MM.1S (cell line): ENCODE results near the gene FAM53A.

ENCODE experiments used
- DNase-seq: peaks from one replicate; pipeline ENCODE4 v3.0.0-alpha.2; 2015
- H2AFZ ChIP-seq: fragments of 300-600 bp; sonication (generic); 2 replicates; pipeline ENCODE4 v1.6.0; 2016; ENCODE audit warnings: antibody characterized with exemption, low read length
- H3F3A ChIP-seq: fragments of 300-600 bp; sonication (generic); 2 replicates; pipeline ENCODE4 v1.6.1; 2016; ENCODE audit warnings: mild to moderate bottlenecking, antibody characterized with exemption, low read length, moderate library complexity, mixed read lengths; ENCODE audit not compliant: insufficient read depth
- H3K27ac ChIP-seq: fragments of 300-600 bp; sonication (generic); 2 replicates; pipeline ENCODE4 v1.5.1; 2016; ENCODE audit warnings: mild to moderate bottlenecking, low read length
- H3K27me3 ChIP-seq: fragments of 300-600 bp; sonication (generic); replicated peaks from 2 replicates; pipeline ENCODE4 v1.6.0; 2016; ENCODE audit warnings: low read length; ENCODE audit not compliant: insufficient read depth
- H3K36me3 ChIP-seq: fragments of 300-600 bp; sonication (generic); replicated peaks from 2 replicates; pipeline ENCODE4 v1.6.1; 2016; ENCODE audit warnings: mild to moderate bottlenecking, low read length, mixed read lengths; ENCODE audit not compliant: insufficient read depth
- H3K4me1 ChIP-seq: fragments of 300-600 bp; sonication (generic); 2 replicates; pipeline ENCODE4 v1.6.1; 2016; ENCODE audit warnings: low read length, mixed read lengths
- H3K4me2 ChIP-seq: fragments of 300-600 bp; sonication (generic); 2 replicates; pipeline ENCODE4 v1.6.0; 2016; ENCODE audit warnings: low read depth, low read length
- H3K4me3 ChIP-seq: fragments of 300-600 bp; sonication (generic); 2 replicates; pipeline ENCODE4 v1.5.1; 2016; ENCODE audit warnings: low read length, mixed read lengths
- H3K79me2 ChIP-seq: fragments of 300-600 bp; sonication (generic); 2 replicates; pipeline ENCODE4 v1.6.1; 2016; ENCODE audit warnings: mixed run types, low read length, mixed read lengths
- H3K9ac ChIP-seq: fragments of 300-600 bp; sonication (generic); 2 replicates; pipeline ENCODE4 v1.6.1; 2016; ENCODE audit warnings: low read length, mixed read lengths
- H3K9me2 ChIP-seq: fragments of 300-600 bp; sonication (generic); replicated peaks from 2 replicates; pipeline ENCODE4 v1.6.1; 2016; ENCODE audit warnings: mild to moderate bottlenecking, low read length, mixed read lengths; ENCODE audit not compliant: insufficient read depth
- H3K9me3 ChIP-seq: fragments of 300-600 bp; sonication (generic); replicated peaks from 2 replicates; pipeline ENCODE4 v1.6.1; 2016; ENCODE audit warnings: mild to moderate bottlenecking, low read length, mixed read lengths; ENCODE audit not compliant: insufficient read depth
- H4K20me1 ChIP-seq: fragments of 300-600 bp; sonication (generic); 2 replicates; pipeline ENCODE4 v1.6.1; 2016; ENCODE audit warnings: mild to moderate bottlenecking, low read length, moderate library complexity, mixed read lengths; ENCODE audit not compliant: insufficient read depth
- EZH2 ChIP-seq: fragments of 300-600 bp; sonication (generic); optimal IDR thresholded peaks from 2 replicates; pipeline ENCODE3; 2017; ENCODE audit warnings: low read depth, mild to moderate bottlenecking, antibody characterized with exemption, low read length, mixed read lengths
- EZH2phosphoT487 ChIP-seq: fragments of 300-600 bp; sonication (generic); IDR thresholded peaks from 2 replicates; pipeline ENCODE4 v1.6.1; 2018; ENCODE audit warnings: antibody characterized with exemption, low read length
- TF ChIP-seq, protein P1 (sequence below): fragments of 300-600 bp; sonication (generic); IDR thresholded peaks from 2 replicates; pipeline ENCODE4 v1.5.1; 2016; ENCODE audit warnings: antibody characterized with exemption, low read length, mixed read lengths

The FAM53A gene

DNA sequence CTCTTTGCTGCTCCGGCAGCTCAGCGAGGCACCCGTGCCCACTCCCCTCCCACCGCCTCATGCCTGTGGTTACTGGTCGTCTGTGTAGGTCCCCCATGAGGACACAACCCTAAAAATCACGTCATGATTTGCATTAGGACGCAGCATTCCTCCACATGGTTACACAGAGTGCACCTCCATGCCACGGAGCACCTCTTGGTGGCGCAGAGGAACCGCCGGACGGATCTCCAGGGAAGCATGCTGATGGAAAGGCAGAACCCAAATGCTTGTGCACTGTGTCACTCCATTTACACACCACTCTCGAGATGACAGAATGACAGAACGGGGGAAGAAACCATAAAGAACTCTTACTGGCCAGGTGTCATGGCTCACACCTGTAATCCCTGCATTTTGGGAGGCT is 22.4 kb downstream of the FAM53A start:
- Histone ChIP-seq H3K9ac (no peak overlapping the region), H3K9me3 (no peaks in the 10 kb centered on the region), H3F3A (no peaks in the 10 kb centered on the region), H3K79me2 (no peaks in the 10 kb centered on the region), H4K20me1 (no peaks in the 10 kb centered on the region), H3K9me2 (no peaks in the 10 kb centered on the region), H2AFZ (no peak overlapping the region), H3K4me3 (no peak overlapping the region), H3K27ac (no peak overlapping the region), H3K4me2 (no peak overlapping the region), H3K4me1 (no peaks in the 10 kb centered on the region), H3K36me3 (no peaks in the 10 kb centered on the region), H3K27me3 (no peaks in the 10 kb centered on the region)
- TF ChIP-seq EZH2phosphoT487 (no peak), EZH2 (no peak)
- TF ChIP-seq, protein P1, sequence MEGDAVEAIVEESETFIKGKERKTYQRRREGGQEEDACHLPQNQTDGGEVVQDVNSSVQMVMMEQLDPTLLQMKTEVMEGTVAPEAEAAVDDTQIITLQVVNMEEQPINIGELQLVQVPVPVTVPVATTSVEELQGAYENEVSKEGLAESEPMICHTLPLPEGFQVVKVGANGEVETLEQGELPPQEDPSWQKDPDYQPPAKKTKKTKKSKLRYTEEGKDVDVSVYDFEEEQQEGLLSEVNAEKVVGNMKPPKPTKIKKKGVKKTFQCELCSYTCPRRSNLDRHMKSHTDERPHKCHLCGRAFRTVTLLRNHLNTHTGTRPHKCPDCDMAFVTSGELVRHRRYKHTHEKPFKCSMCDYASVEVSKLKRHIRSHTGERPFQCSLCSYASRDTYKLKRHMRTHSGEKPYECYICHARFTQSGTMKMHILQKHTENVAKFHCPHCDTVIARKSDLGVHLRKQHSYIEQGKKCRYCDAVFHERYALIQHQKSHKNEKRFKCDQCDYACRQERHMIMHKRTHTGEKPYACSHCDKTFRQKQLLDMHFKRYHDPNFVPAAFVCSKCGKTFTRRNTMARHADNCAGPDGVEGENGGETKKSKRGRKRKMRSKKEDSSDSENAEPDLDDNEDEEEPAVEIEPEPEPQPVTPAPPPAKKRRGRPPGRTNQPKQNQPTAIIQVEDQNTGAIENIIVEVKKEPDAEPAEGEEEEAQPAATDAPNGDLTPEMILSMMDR: no peak
- no peak for DNase-seq

DNA sequence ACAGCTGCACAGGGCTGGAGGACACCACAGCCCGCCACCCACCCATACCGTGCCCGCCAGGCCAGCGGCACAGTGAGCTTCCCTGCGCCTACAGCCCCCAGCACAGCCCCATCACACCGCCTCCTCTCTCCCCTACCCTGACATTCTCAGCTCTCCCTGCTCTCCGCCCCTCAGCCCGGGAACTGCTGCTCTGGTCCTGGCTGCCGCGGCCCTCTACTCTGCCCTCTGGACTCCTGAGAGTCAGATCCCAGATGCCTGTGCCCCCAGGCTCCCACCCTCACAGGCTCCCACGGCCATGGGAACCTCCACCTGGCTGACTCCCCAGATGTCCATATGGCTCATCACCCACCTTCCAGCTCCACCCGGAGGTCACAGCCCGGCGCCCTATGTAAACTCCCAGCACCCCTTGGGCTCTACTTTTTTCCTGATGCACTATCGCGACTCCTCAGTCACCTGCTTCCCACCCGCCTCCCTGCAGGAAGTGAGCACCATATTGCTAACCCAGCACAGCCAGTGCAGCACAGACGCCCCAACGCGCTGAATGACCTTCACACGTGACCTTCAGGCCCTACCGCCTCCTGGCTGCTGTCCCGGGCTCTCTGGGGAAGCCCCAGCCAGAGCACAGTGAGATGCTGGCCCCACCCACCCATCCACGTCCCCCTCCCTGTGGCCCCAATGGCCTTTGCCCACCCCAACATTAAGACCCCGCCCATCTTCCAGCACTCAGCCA is 23.0 kb downstream of the FAM53A start:
- Histone ChIP-seq H3K9me2 (no peaks in the 10 kb centered on the region), H3K4me2 (no peak overlapping the region), H3K36me3 (no peaks in the 10 kb centered on the region), H3K27ac (no peak overlapping the region), H3K79me2 (no peaks in the 10 kb centered on the region), H3K4me1 (no peaks in the 10 kb centered on the region), H3K9ac (no peak overlapping the region), H3K27me3 (no peaks in the 10 kb centered on the region), H4K20me1 (no peaks in the 10 kb centered on the region), H3K9me3 (no peaks in the 10 kb centered on the region), H3F3A (no peaks in the 10 kb centered on the region), H3K4me3 (no peak overlapping the region), H2AFZ (no peak overlapping the region)
- TF ChIP-seq EZH2phosphoT487 (no peak), EZH2 (no peak)
- TF ChIP-seq, protein P1: no peak
- no peak for DNase-seq

GRCh38 chr4:1659104-1660043 is 24.7 kb downstream of the FAM53A start:
- H3K4me2 ChIP-seq: no peak overlapping the region
- H3K4me3 ChIP-seq: no peak overlapping the region
- H3K36me3 ChIP-seq: no peaks in the 10 kb centered on the region
- H4K20me1 ChIP-seq: no peaks in the 10 kb centered on the region
- H3K27ac ChIP-seq: no peak overlapping the region
- H3K9ac ChIP-seq: no peak overlapping the region
- H2AFZ ChIP-seq: no peak overlapping the region
- H3K9me2 ChIP-seq: no peaks in the 10 kb centered on the region
- H3K79me2 ChIP-seq: no peaks in the 10 kb centered on the region
- H3K4me1 ChIP-seq: no peaks in the 10 kb centered on the region
- no peak for DNase-seq
- no peaks in the 10 kb centered on the region for H3K9me3 ChIP-seq
- no peaks in the 10 kb centered on the region for H3F3A ChIP-seq
- H3K27me3 ChIP-seq: no peaks in the 10 kb centered on the region
- TF ChIP-seq EZH2phosphoT487: no peak
- TF ChIP-seq, protein P1: no peak
- no peak for TF ChIP-seq EZH2
